Measurements from ENCODE around the gene RHOJ.

DNA sequence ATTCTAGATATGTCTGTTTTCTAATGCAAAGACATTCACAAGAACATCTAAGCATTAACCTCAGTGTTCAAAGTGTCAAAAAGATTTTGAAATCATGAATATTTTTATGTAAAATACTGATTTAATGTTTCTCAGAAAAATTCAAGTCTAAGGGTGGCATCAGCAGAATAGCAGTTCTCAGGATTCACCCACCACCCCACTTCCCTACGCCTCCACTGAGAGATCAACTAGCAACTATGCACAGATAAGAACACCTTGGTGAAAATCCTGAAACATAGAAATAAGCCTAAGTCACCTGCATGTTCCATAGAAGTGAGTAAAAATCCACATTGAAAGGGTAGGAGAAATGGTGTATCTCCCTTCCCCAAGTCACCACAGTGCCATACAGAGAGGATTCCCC is 40.9 kb upstream of the RHOJ start:
- TF ChIP-seq CTCF (IDR thresholded peaks at IDR 0.05), result no peak
- no peak for TF ChIP-seq POLR2A (IDR thresholded peaks at IDR 0.05)
